ENCODE data around the gene U2AF2.
"Not testable (repeated sequence)": the region's sequence is repeated elsewhere in the genome, so short reads cannot be mapped to it uniquely, and the experiment has no call there.

Gene U2AF2

DNA sequence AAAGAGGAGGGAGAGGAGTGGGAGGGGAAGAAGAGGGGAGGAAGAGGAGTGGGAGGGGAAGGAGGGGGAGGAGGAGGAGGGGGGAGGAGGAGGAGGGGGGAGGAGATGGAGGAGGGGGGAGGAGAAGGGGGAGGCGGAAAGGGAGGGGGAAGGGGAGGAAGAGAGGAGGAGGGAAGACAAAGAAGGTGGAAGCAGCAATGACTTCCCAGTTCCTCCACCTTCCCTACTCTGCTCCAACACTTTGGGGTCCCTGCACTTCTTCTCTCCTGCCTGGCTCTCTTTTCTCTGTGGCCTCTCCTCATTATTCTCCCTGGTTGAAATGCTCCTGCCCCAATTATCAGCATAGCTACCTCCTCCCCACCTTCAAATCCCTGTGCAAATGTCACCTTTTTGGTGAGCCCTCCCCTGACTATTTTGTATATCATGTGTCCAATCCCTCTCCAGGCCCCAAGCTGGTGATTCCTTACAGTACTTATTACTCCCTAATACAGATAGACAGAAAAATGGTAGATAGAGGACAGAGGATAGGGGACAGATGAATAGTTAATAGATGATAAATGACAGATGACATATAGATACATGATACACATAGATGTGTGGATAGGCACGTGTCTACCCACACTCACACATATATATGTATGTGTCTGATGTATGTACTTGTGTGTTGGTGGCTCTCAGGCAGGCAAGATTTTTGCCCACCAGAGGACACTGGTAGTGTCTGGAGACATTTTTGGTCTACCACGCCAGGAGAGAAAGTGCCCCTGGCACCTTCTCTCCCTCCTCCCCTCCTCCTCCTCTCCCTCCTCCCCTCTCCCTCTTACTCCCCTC is 58.2 kb downstream of the U2AF2 start:
- DNase-seq (ENCODE audit: low spot score): peak; percentile 40

DNA sequence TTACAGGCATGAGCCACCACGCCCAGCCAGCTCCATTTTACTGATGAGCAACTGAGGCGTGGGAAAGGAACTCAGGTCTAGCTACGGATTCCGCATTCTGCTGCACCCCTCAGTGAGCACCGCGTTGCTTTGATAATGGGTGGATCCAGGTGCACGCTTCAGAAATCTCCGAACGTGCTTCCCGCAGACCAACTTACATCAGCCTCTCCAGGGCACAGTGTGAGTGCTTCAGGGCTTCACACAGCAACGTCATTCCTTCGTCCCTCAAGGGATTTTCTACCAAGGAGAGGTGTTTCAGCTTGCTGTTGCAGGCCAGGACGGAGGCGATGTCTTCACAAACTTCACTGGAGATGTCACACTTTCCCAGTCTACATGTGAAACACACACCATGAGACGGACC is 61.7 kb downstream of the U2AF2 start:
- DNase-seq (ENCODE audit: low spot score): no peak

DNA sequence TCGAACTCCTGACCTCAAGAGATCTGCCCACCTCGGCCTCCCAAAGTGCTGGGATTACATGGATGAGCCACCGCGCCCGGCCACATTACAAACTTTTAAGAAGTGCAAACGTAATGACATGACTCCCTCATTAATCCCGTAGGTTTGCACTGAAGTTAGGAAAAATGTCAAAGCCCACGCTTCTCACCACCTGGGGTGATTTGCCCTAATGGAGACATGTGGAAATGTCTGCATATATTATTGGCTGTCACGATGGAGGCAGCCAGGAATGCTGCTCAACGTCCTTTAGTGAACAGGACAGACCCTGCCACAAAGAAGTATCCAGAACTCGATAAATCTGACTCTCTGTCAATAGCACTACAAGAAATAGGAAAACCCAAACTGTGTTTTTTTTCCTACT is 62.4 kb downstream of the U2AF2 start:
- DNase-seq (ENCODE audit: low spot score): no peak

DNA sequence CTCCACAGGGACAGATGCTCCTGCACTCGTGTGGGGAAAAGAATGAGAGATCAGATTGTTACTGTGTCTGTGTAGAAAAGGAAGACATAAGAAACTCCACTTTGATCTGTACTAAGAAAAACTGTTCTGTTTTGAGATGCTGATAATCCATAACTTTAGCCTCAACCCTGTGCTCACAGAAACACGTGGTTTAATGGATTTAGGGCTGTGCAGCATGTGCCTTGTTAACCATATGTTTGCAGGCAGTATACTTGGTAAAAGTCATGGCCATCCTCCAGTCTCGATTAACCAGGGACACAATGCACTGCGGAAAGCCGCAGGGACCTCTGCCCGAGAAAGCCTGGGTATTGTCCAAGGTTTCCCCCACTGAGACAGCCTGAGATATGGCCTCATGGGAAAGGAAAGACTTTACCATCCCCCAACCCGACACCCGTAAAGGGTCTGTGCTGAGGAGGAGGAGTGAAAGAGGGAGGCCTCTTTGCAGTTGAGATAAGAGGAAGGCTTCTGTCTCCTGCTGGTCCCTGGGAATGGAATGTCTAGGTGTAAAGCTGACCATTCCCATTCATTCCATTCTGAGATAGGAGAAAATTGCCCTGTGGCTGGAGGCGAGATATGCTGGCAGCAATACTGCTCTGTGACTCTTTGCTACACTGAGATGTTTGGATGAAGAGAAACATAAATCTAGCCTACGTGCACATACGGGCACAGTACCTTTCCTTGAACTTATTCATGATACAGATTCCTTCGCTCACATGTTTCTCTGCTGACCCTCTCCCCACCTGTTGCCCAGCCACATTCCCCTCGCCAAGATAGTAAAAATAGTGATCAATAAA is 63.3 kb downstream of the U2AF2 start:
- not testable (repeated sequence) for DNase-seq (ENCODE audit: low spot score)

DNA sequence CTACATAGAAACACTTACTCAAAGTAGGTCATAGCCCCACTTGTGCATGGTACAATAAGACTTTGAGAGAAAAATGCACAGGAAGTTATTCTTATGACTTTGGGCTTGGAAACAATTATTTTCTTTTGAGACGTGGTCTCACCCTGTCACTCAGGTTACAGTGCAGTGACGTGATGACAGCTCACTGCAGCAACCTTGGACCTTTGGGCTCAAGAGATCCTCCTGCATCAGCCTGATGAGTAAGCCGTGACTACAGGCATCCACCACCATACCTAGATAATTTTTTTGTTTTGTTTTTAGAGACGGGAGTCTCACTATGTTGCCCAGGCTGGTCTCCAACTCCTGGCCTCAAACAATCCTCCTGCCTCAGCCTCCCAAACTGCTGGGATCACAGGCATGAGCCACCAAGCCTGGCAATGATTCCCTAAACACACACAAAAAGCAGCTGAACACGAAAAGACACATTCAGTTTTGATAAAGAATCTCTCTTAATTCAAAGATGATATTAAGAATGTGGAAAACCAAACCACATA is 65.4 kb downstream of the U2AF2 start:
- DNase-seq (ENCODE audit: low spot score): no peak

DNA sequence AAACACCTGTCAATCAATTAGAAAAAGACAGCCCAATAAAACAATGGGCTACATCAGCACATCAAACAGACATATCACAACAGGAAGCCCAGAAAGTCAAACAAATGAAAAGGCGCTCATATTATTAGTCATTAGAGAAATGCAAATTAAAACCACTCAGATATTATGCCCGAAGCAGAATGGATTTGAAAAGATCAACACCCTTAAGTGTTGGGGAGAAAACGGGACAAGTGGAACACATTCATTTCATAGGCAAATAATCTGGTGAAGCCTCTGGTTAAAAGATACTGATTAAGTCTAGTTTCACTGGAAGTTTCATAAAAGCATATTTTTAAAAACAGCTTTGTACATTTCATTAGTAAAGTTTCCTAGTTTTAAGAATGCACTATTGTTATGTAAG is 66.0 kb downstream of the U2AF2 start:
- DNase-seq (ENCODE audit: low spot score): no peak

DNA sequence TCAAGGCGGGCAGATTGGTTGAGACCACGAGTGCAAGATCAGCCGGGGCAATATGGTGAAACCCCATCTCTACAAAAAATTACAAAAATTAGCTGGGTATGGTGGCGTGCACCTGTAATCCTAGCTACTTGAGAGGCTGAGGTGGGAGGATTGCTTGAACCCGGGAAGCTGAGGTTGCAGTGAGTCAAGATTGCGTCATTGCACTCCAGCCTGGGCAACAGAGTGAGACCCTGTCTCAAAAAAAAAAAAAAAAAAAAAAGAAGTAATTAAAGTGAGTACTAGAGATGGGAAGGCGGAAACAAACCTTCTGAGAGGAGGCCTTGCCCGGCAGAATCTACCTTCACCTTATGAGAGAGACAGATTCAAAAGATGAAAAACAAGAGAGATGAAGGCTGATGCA is 68.7 kb downstream of the U2AF2 start:
- no peak for DNase-seq (ENCODE audit: low spot score)

Data from NAMALWA (cell line).